ENCODE data around the gene CCND1. TPM values are rescaled to one million over a fixed set of nuclear protein-coding genes. Genes with fewer than 3 reads are reported as not detected.

CCND1 gene
- total and polyA plus RNA-seq, 9 of the 15 experiments (the other 6 are each of a cell fraction or from before 2014, with no cell fraction given) = 0.04 to 23.3 (median 3.8) TPM

DNA sequence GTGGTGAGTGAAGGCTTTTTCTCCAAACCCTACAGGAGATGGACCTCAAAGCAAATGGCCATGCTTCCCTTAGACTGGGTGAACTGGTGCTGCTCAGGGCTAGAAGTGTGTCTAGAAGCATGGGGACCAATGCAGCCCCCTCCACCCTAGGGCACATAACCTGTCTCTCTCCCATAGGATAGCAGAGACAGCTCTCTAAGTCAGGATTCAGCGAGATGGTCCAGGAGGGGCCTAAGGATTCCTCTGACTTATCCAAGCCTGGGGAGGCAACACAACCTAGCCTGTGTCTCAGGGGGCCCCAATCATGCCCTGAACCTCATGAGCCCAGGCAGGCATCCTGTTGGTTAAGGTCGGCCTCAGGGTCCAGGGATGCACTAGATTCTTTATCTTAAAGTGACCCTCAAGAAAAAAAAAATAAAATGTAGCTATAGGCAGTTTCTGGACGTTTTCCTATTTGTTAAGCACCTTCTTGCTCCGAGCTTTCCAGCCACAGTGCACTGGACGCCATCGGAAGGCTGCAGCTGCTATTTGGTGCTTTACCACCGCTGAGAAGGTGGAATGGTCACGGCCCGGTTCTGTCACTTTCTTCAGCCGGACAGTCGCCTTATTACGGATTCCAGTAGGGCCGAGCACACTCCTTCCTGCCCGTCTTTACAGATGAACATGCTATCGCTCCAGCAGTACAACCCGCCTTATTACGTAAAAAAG is 5.0 kb upstream of the CCND1 start:
- no TSS peak for BruUV-seq (replicated peaks)
- CTCF ChIA-PET (ENCODE audit: low intra/inter-chr PET ratio) = no interaction called here
- POLR2A ChIA-PET = interaction anchor here (0.6 kb wide), 1 partner anchor 93 kb away, joined by 4 read pairs; no protein-coding TSS in a partner anchor
- Histone ChIP-seq H4K20me1 (replicated peaks; ENCODE audit: control insufficient read depth, insufficient read depth, low read length) (no peaks in the 10 kb centered on the region), H3K9ac (ENCODE audit: insufficient read depth in 1 of 2, low read depth in 2 of 2, low read length in 2 of 2) (no peak overlapping the region; a peak in 1 of 4 replicates), H3K4me2 (ENCODE audit: insufficient read depth, low read length) (no peak overlapping the region), H3K27ac (ENCODE audit: extremely low read depth, low read depth, low read length) (no peak overlapping the region), H3K9me1 (ENCODE audit: control insufficient read depth, insufficient read depth, low read length) (no peaks in the 10 kb centered on the region), H3K9me3 (replicated peaks; ENCODE audit: control insufficient read depth, insufficient read depth, low read depth, low read length) (no peaks in the 10 kb centered on the region), H3K79me2 (ENCODE audit: control insufficient read depth, insufficient read depth, low read length) (no peaks in the 10 kb centered on the region; the same call in 2 of the 3 replicates), H3K36me3 (ENCODE audit: control insufficient read depth, insufficient read depth, low read length) (no peaks in the 10 kb centered on the region), H3K4me1 (replicated peaks in 1 of 2; ENCODE audit: control insufficient read depth in 2 of 2, insufficient read depth in 2 of 2, low read length in 2 of 2) (peaks cover 4 to 26% of the 10 kb centered on the region in 2 experiments; a peak in 3 of 5 replicates), H3K4me3 (no peak overlapping the region), H3K27me3 (ENCODE audit: control insufficient read depth in 2 of 2, insufficient read depth in 2 of 2, low read length in 2 of 2) (peaks cover 15 to 19% of the 10 kb centered on the region in 2 experiments), H2AFZ (ENCODE audit: low read depth, low read length) (no peak overlapping the region)
- ATAC-seq (no peak), FAIRE-seq (no peak), DNase-seq (ENCODE audit: extremely low read depth in 1 of 4, low spot score in 3 of 4) (no peak)
- intact Hi-C loops (cut with micrococcal nuclease) (no loop called here), in situ Hi-C loops (cut with MboI) (no loop called here)
- TF ChIP-seq, protein P1, sequence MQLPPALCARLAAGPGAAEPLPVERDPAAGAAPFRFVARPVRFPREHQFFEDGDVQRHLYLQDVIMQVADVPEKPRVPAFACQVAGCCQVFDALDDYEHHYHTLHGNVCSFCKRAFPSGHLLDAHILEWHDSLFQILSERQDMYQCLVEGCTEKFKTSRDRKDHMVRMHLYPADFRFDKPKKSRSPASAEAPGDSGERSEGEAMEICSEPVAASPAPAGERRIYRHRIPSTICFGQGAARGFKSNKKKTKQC (CRISPR knock-in tag; IDR thresholded peaks at IDR 0.05) = no peak
- TF ChIP-seq, protein P2, sequence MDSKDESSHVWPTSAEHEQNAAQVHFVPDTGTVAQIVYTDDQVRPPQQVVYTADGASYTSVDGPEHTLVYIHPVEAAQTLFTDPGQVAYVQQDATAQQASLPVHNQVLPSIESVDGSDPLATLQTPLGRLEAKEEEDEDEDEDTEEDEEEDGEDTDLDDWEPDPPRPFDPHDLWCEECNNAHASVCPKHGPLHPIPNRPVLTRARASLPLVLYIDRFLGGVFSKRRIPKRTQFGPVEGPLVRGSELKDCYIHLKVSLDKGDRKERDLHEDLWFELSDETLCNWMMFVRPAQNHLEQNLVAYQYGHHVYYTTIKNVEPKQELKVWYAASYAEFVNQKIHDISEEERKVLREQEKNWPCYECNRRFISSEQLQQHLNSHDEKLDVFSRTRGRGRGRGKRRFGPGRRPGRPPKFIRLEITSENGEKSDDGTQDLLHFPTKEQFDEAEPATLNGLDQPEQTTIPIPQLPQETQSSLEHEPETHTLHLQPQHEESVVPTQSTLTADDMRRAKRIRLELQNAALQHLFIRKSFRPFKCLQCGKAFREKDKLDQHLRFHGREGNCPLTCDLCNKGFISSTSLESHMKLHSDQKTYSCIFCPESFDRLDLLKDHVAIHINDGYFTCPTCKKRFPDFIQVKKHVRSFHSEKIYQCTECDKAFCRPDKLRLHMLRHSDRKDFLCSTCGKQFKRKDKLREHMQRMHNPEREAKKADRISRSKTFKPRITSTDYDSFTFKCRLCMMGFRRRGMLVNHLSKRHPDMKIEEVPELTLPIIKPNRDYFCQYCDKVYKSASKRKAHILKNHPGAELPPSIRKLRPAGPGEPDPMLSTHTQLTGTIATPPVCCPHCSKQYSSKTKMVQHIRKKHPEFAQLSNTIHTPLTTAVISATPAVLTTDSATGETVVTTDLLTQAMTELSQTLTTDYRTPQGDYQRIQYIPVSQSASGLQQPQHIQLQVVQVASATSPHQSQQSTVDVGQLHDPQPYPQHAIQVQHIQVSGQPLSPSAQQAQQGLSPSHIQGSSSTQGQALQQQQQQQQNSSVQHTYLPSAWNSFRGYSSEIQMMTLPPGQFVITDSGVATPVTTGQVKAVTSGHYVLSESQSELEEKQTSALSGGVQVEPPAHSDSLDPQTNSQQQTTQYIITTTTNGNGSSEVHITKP (IDR thresholded peaks at IDR 0.05; ENCODE audit: partially characterized antibody) = no peak
- TF ChIP-seq SUPT5H (IDR thresholded peaks at IDR 0.05) (no peak), CBX5 (IDR thresholded peaks at IDR 0.05; ENCODE audit: borderline replicate concordance, low read depth) (no peak)
- WGBS (ENCODE audit: insufficient coverage, low coverage, missing lambda C conversion rate) = 52% methylated on average over 16 of the region's 17 CpGs
